HG03575 (cell line): ENCODE data around the gene EVX2.

ENCODE experiments used
- ATAC-seq: cut with Tn5 transposase; IDR thresholded peaks from one replicate; pipeline ENCODE4 v1.9.1; 2021; ENCODE audit not compliant: unreplicated experiment, insufficient number of reproducible peaks, low FRiP score; ENCODE audit errors: extremely low read depth

The EVX2 gene

GRCh38 chr2:176099159-176099727 is 15.5 kb upstream of the EVX2 start:
- no peak for ATAC-seq

DNA sequence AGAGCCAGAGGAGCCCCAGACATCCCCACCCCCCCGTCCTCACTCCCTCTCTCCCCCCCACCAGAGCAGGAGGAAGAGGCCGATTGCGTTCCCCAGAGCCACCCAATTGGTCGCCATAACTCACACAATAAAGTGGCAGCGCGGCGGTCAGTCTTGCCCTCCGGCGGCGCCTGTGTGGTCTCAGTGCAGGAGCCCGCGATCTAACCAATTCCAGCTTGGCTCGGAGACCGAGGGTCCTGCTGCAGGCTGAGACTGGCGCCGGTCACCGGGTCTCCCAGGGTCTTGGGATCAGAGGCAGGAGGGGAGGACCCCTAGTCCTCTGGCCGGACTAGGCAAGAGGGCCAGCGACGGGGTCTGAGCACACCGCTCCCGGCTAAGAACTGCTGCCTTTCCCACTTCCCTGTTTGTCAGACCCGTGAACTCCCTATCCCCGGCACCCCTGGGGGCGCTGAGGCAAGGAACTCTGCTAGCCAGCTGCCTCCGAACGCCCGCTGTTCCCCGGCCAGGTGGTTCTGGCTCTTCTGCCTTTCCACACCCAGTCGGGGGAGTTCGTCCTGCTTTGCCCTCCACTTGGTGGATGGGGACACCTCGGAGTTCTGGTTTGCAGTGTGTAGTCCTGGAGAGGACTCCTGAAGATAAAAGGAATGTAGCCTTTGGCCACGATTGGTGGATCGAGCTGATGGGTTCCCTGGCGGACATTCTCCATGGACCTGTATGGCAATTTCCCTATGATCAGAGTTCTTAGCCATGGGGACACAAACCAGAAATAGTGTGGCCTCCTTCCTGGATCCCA is 14.8 kb upstream of the EVX2 start:
- no peak for ATAC-seq

- ATAC-seq: no peak
These were observed 14.1 kb upstream of the EVX2 start for GRCh38 chr2:176097820-176098365.

DNA sequence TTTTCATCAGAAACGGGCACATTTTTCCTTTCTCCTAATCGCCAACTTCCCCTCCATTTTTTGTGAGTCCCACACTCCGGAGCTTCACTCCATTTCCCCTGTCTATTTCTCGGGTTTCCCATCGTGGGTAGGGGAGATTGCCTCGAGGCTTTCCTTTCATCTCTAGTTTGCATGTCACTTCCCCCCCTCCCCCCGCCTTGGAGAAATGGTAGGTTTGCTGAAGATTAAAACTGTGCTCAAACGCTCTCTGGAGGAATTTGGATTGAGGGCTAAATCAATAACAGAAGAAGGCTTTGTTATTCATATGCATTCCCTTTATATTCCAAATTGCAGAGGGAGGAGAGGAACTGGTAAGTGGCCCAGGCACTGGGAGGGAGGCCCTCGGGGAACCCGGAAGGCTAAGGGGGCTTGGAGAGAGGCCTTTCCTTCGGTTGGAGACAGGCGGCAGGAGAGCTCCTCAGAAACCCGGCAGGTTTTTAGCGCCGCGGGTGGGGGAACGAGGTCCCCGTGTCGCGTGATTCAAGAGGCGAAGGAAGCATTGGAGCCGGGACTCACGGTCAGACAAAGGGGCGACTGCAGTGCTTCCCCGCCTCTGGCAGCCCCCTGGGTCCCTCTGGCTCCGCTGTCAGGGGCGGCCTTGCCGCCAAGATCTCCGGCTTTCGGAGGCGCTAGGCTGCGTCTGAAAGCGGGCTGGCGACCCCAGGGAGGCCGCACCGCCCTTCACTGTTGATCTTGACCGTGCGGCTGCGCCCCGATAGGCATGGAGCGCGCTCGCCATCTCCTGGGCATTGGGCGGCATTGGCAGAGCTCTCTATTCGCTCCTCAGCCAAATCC is 13.4 kb upstream of the EVX2 start:
- no peak for ATAC-seq

DNA sequence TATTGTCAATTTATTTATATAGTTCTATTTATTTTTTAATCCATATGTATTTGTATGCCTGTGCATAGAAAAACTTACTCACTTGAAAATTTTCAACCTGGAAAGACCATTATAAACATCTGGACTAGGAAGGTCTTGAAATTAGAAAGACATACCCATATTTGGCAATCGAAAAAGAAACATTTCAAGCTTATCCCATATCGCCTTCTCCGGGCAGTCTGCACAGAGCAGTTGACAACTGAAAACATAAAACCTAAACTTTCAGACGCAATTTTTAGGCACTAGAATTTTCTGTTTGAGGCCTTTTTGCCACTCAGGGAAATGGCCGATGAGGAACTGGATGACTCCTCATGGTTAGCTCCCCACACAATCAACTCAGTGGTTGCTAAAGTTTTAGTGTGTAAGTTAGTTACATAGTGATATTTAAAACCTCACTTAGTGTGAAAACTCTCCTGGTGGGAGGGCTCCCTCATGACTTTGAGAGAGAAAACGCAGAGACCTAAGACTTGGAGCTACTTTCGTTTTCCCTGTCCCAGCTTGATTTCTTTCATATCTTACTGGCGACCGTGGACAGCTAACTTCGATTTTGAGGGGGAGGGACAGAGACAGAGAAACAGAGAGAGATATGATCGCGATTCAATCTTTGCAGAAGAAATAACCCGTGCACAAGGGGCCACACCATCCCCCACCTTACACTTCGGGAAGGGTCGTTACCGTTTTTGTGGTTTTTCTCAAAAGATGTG is 12.7 kb upstream of the EVX2 start:
- ATAC-seq: no peak

GRCh38 chr2:176095421-176095820 is 11.7 kb upstream of the EVX2 start:
- no peak for ATAC-seq

DNA sequence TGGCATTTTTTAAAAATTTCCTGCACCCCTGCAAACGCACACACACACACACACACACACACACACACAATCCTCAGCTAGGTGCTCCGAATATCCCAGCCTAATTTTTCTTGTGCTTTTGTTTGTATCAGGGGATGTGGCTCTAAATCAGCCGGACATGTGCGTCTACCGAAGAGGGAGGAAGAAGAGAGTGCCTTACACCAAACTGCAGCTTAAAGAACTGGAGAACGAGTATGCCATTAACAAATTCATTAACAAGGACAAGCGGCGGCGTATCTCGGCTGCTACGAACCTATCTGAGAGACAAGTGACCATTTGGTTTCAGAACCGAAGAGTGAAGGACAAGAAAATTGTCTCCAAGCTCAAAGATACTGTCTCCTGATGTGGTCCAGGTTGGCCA is 10.6 kb upstream of the EVX2 start:
- no peak for ATAC-seq

GRCh38 chr2:176093898-176094249 is 10.1 kb upstream of the EVX2 start:
- ATAC-seq: no peak

DNA sequence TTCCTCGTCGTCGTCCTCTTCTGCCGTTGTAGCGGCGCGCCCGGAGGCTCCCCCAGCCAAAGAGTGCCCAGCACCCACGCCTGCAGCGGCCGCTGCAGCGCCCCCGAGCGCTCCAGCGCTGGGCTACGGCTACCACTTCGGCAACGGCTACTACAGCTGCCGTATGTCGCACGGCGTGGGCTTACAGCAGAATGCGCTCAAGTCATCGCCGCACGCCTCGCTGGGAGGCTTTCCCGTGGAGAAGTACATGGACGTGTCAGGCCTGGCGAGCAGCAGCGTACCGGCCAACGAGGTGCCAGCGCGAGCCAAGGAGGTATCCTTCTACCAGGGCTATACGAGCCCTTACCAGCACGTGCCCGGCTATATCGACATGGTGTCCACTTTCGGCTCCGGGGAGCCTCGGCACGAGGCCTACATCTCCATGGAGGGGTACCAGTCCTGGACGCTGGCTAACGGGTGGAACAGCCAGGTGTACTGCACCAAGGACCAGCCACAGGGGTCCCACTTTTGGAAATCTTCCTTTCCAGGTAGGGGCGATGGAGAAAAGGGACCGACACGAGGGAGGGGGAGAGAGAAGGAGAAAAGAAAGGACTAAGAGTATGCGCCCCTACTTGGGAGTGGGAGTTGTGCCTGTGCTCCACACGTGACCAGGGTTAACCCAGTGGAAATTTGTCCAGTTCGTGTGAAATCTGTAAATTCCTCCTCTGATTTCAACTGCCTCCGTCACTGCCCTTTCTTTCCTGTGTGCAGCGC is 9.6 kb upstream of the EVX2 start:
- ATAC-seq: no peak

- no peak for ATAC-seq
These were observed 8.7 kb upstream of the EVX2 start, which contains the start of gene HOXD13 for GRCh38 chr2:176092270-176093144. Gene HOXD13, plus strand, starts transcription at chr2:176092721. Its CDS starts 170 bp downstream, at chr2:176092891.

GRCh38 chr2:176091329-176092258 is 7.8 kb upstream of the EVX2 start:
- no peak for ATAC-seq

- ATAC-seq: no peak
These were observed 7.1 kb upstream of the EVX2 start for GRCh38 chr2:176090862-176091261.

- no peak for ATAC-seq
These were observed 6.2 kb upstream of the EVX2 start for GRCh38 chr2:176089843-176090395.

DNA sequence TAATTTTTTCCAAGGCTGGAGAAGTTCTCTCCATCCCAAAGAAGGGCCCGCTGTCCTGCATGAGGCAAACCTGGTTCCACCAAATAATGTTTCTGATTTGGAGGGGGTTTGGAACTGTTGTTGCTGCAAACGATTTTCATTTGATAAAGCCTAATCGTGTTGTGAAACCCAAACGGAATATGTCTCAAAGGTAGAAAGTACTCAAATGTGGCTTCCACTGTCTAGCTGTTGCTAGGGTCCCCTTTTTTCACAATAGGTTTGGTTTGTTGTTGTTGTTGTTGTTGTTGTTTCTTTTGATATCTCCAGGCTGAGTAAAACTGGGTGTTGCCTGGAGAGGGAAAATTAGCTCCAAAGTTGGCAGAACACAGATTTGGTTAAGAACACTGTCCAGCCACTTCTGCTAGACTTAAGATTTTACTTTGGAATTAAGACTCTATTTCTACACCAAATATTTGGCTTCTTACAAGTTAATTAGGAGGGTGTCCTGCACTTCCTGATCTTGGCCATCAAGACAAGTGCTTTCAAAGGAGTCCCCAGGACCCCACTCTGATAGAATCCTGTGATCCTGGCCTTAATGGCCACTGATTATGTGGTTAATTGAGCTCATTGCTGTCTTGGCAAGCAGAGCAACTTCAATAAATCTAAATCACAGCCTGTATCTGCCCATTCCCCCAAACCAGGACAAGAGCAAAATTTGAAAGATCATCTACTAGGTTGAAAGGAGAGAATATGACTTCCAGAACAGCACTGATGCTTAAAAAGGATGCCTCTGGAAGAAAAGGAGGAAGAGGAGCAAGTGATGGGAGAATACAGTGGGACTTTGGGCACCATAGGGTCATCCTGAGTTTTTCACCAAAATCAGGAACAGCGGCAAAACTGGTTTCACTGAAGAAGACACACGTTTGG is 5.4 kb upstream of the EVX2 start:
- no peak for ATAC-seq
